ENCODE results near the gene CR1L. TPM values are rescaled to one million over a fixed set of nuclear protein-coding genes. Genes with fewer than 3 reads are reported as not detected.

The CR1L gene
- total and polyA plus RNA-seq, 12 donors = 0.34 to 1.1 (median 0.42) TPM; not detected in 9

DNA sequence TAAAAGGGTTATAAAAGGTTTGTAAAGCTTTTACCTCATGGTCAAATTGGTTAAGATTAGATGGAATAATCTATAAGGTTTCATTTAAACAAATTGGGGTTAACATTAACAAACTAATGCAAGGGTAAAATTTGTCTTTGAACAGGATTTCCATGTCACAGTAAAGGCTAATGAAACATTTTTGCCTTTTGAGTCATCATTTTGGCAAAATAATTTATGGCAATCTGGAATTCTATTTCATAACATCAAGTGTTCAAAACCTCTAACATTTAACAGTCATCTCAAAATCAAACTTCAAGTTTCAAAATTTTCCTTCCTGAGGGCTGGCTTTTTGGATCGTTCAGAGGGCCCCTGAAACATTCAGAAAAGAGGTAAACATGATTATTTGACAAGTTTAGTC is 100.4 kb downstream of the CR1L start:
- Histone ChIP-seq H3K27me3 (no peaks in the 10 kb centered on the region), H3K36me3 (no peaks in the 10 kb centered on the region), H3K4me3 (no peak overlapping the region), H3K9me3 (no peaks in the 10 kb centered on the region), H3K4me1 (peaks cover 0 to 22% (median 17%) of the 10 kb centered on the region in 9 donors), H3K27ac (no peak overlapping the region)
- DNase-seq (no peak), ATAC-seq (no peak)
- intact Hi-C loops (cut with DNase I) = no loop called here
- WGBS, 2 donors = 48 to 82% methylated on average over 1 of the region's 1 CpG
- TF ChIP-seq, protein P1, sequence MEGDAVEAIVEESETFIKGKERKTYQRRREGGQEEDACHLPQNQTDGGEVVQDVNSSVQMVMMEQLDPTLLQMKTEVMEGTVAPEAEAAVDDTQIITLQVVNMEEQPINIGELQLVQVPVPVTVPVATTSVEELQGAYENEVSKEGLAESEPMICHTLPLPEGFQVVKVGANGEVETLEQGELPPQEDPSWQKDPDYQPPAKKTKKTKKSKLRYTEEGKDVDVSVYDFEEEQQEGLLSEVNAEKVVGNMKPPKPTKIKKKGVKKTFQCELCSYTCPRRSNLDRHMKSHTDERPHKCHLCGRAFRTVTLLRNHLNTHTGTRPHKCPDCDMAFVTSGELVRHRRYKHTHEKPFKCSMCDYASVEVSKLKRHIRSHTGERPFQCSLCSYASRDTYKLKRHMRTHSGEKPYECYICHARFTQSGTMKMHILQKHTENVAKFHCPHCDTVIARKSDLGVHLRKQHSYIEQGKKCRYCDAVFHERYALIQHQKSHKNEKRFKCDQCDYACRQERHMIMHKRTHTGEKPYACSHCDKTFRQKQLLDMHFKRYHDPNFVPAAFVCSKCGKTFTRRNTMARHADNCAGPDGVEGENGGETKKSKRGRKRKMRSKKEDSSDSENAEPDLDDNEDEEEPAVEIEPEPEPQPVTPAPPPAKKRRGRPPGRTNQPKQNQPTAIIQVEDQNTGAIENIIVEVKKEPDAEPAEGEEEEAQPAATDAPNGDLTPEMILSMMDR (IDR thresholded peaks at IDR 0.05) = no peak

GRCh38 chr1:207745839-207746767 is 101.2 kb downstream of the CR1L start:
- H3K4me1 ChIP-seq = peaks cover 0 to 30% (median 25%) of the 10 kb centered on the region in 9 donors
- no peak overlapping the region for H3K27ac ChIP-seq
- DNase-seq (no peak), ATAC-seq (no peak)
- no peaks in the 10 kb centered on the region for H3K27me3 ChIP-seq
- H3K9me3 ChIP-seq = no peaks in the 10 kb centered on the region
- intact Hi-C loops (cut with DNase I) = no loop called here
- WGBS, 2 donors = 84 to 85% methylated on average over 6 of the region's 6 CpGs
- TF ChIP-seq, protein P1 (IDR thresholded peaks at IDR 0.05) = no peak
- no peak overlapping the region for H3K4me3 ChIP-seq
- H3K36me3 ChIP-seq = no peaks in the 10 kb centered on the region

GRCh38 chr1:207747627-207748492 is 102.9 kb downstream of the CR1L start:
- H3K4me3 ChIP-seq = no peak overlapping the region
- no peaks in the 10 kb centered on the region for H3K27me3 ChIP-seq
- ATAC-seq (no peak), DNase-seq (no peak)
- no peaks in the 10 kb centered on the region for H3K9me3 ChIP-seq
- WGBS, 2 donors = 88 to 92% methylated on average over 15 of the region's 15 CpGs
- H3K36me3 ChIP-seq = no peaks in the 10 kb centered on the region
- no peak overlapping the region for H3K27ac ChIP-seq
- peaks cover 0 to 35% (median 32%) of the 10 kb centered on the region in 9 donors for H3K4me1 ChIP-seq
- intact Hi-C loops (cut with DNase I) = no loop called here
- TF ChIP-seq, protein P1 (IDR thresholded peaks at IDR 0.05) = no peak

- intact Hi-C loops (cut with DNase I) = no loop called here
- TF ChIP-seq, protein P1 (IDR thresholded peaks at IDR 0.05) = no peak
- Histone ChIP-seq H3K27me3 (no peaks in the 10 kb centered on the region), H3K27ac (no peak overlapping the region), H3K36me3 (no peaks in the 10 kb centered on the region), H3K4me3 (no peak overlapping the region), H3K9me3 (no peaks in the 10 kb centered on the region), H3K4me1 (peaks cover 0 to 45% (median 38%) of the 10 kb centered on the region in 9 donors)
- 41 to 47% methylated on average over 2 of the region's 2 CpGs for WGBS, 2 donors
- DNase-seq = no peak
- ATAC-seq = no peak
Measured at GRCh38 chr1:207748737-207749528, 104.0 kb downstream of the CR1L start.

Data from heart right ventricle (tissue), 16 donors.